Aorta (tissue), 5 donors: ENCODE results near the gene GDA. TPM values are rescaled to one million over a fixed set of nuclear protein-coding genes. Genes with fewer than 3 reads are reported as not detected.
"Not testable (repeated sequence)": the region's sequence is repeated elsewhere in the genome, so short reads cannot be mapped to it uniquely, and the experiment has no call there.

ENCODE experiments used
- ATAC-seq: fragments of 200-7000 bp; cut with Tn5 transposase; one replicate; pipeline ENCODE4 v1.9.1; 2022; ENCODE audit warnings: moderate library complexity; ENCODE audit not compliant: low FRiP score
- DNase-seq, 2 donors: peaks; one replicate each; pipeline ENCODE4 v3.0.0-alpha.2; 2020
- H3K27ac ChIP-seq, 2 donors: one replicate each; pipeline ENCODE4 v1.5.1; 2013; ENCODE audit warnings: low read length in 2 of 2, mild to moderate bottlenecking in 2 of 2, moderate library complexity in 2 of 2, control low read depth in 1 of 2, inconsistent platforms in 1 of 2, low read depth in 1 of 2
- H3K27me3 ChIP-seq, 2 donors: one replicate each; pipeline ENCODE4 v1.6.1; 2013; ENCODE audit warnings: control low read depth in 1 of 2, low read length in 1 of 2, mild to moderate bottlenecking in 1 of 2, moderate library complexity in 1 of 2; ENCODE audit not compliant: insufficient read depth in 2 of 2, control insufficient read depth in 1 of 2
- H3K36me3 ChIP-seq, 2 donors: one replicate each; pipeline ENCODE4 v1.6.1; 2013; ENCODE audit warnings: control low read depth in 1 of 2, low read length in 1 of 2, mild to moderate bottlenecking in 1 of 2; ENCODE audit not compliant: insufficient read depth in 2 of 2, control insufficient read depth in 1 of 2
- H3K4me1 ChIP-seq, 2 donors: one replicate each; pipeline ENCODE4 v1.6.1; 2013; ENCODE audit warnings: low read length in 2 of 2, control low read depth in 1 of 2, mild to moderate bottlenecking in 1 of 2, moderate library complexity in 1 of 2; ENCODE audit not compliant: insufficient read depth in 2 of 2, control insufficient read depth in 1 of 2
- H3K4me3 ChIP-seq, 2 donors: one replicate each; pipeline ENCODE4 v1.5.1; 2013; ENCODE audit warnings: low read length in 2 of 2, control low read depth in 1 of 2, mild to moderate bottlenecking in 1 of 2
- H3K9me3 ChIP-seq: one replicate; pipeline ENCODE4 v1.6.1; 2013; ENCODE audit warnings: mild to moderate bottlenecking, low read length; ENCODE audit not compliant: control insufficient read depth
- whole genome bisulfite sequencing, 2 donors: extraction: QIAGEN DNeasy Blood & Tissue Kit; methylation state at CpG; one replicate each; pipeline ENCODE4 v1.1.7; 2013; 5-methylcytosine and 5-hydroxymethylcytosine counted together
- intact Hi-C, 2 donors: fragments of 100-400 bp; cut with DNase I; formaldehyde crosslinking; loops; one replicate each; pipeline versions ENCODE4 v1.14.2 to v1.15.0; 2022
- polyA plus RNA-seq, 2 donors: library from polyadenylated mRNA; stranded (reverse); fragments of 200-250 nt; gene quantifications; one replicate each; pipeline ENCODE4 v1.2.3, GENCODE V29; 2013
- total RNA-seq, 2 donors: library from RNA; stranded (reverse); fragmentation: NEBNext Ultra II Directional; extraction: Animal tissue kit (Norgen Biotek cat#: 25700); gene quantifications; one replicate each; pipeline ENCODE4 v1.2.1, GENCODE V29; 2021
- donor health status: healthy with polysubstance abuse.
- donor health status: Bipolar disorder and iron deficiency.
- donor health status: DM: no; HTN: no; CAD: no.
- donor health status: DM: no; HTN: no; CAD: no.
- donor health status: DM: yes; HTN: yes; CAD: no.

GDA gene
- total and polyA plus RNA-seq, 4 donors = 28.7 TPM; not detected in 3

DNA sequence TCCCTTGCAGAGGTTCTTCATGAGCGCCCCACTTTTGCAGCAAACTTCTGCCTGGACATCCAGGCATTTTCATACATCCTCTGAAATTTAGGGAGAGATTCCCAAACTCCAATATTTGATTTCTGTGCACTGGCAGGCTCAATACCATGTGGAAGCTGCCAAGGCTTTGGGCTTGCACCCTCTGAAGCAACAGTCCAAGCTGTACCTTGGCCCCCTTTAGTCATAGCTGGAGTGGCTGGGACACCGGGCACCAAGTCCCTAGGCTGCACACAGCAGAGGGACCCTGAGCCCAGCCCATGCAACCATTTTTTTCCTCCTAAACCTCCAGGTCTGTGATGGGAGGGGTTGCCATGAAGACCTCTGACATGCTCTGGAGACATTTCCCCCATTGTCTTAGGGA, 141.1 kb downstream of the GDA start:
- ATAC-seq (no peak), DNase-seq (no peak)
- no peak overlapping the region for H3K27ac ChIP-seq
- intact Hi-C loops = no loop called here
- H3K4me3 ChIP-seq = no peak overlapping the region
- no peaks in the 10 kb centered on the region for H3K36me3 ChIP-seq
- H3K9me3 ChIP-seq = no peaks in the 10 kb centered on the region
- H3K27me3 ChIP-seq = no peaks in the 10 kb centered on the region
- 97 to 98% methylated on average over 2 of the region's 2 CpGs for WGBS, 2 donors
- H3K4me1 ChIP-seq = peaks cover 0 to 1% of the 10 kb centered on the region in 2 donors

DNA sequence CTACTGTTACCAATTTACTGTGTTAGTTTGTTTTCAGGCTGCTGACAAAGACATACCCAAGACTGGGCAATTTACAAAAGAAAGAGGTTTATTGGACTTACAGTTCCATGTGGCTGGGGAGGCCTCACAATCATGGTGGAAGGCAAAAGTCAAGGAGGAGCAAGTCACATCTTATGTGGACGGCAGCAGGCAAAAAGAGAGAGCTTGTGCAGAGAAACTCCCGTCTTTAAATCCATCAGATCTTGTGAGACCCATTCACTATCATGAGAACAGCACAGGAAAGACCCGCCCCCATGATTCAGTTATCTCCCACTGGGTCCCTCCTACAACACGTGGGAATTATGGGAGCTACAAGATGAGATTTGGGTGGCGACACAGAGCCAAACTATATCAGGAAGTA, 142.3 kb downstream of the GDA start:
- H3K27ac ChIP-seq, DNase-seq, ATAC-seq, H3K4me1 ChIP-seq, H3K4me3 ChIP-seq, H3K27me3 ChIP-seq, intact Hi-C loops, H3K36me3 ChIP-seq, H3K9me3 ChIP-seq: not testable (repeated sequence)
- 74 to 88% methylated on average over 5 of the region's 5 CpGs for WGBS, 2 donors

GRCh38 chr9:72292256-72292682, 143.0 kb downstream of the GDA start:
- DNase-seq (no peak), ATAC-seq (peak; percentile 69)
- WGBS, 2 donors = 0 to 1% methylated on average over 2 of the region's 2 CpGs
- H3K27me3 ChIP-seq = no peaks in the 10 kb centered on the region
- H3K36me3 ChIP-seq = no peaks in the 10 kb centered on the region
- no peak overlapping the region for H3K4me3 ChIP-seq
- H3K27ac ChIP-seq = no peak overlapping the region
- H3K9me3 ChIP-seq = no peaks in the 10 kb centered on the region
- peaks cover 0 to 1% of the 10 kb centered on the region in 2 donors for H3K4me1 ChIP-seq
- intact Hi-C loops = no loop called here

- intact Hi-C loops = no loop called here
- H3K4me1 ChIP-seq = peaks cover 0 to 1% of the 10 kb centered on the region in 2 donors
- no peaks in the 10 kb centered on the region for H3K27me3 ChIP-seq
- no peak overlapping the region for H3K4me3 ChIP-seq
- DNase-seq = no peak
- ATAC-seq = peak; percentile 19
- H3K36me3 ChIP-seq = no peaks in the 10 kb centered on the region
- no peak overlapping the region for H3K27ac ChIP-seq
- 40 to 51% methylated on average over 5 of the region's 5 CpGs for WGBS, 2 donors
- no peaks in the 10 kb centered on the region for H3K9me3 ChIP-seq
Observed at GRCh38 chr9:72292874-72293607, 143.8 kb downstream of the GDA start.

DNA sequence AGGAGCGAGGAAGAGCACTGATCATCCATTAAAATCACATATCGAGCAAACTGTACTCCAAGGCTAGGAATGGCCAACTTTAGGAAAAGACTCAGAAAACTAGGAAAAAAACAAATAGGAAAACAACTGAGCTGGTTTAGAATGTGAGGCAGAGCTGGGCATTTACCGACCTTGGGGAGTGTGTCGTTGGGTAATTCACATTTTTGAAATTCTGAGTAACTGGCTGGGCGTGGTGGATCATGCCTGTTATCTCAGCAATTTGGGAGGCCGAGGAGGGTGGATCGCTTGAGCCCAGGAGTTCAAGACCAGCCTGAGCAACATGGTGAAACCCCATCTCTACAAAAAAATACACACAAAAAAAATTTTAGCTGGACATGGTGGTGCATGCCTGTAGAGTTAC, 145.7 kb downstream of the GDA start:
- H3K36me3 ChIP-seq = no peaks in the 10 kb centered on the region
- ATAC-seq (no peak), DNase-seq (no peak)
- intact Hi-C loops = no loop called here
- no peak overlapping the region for H3K4me3 ChIP-seq
- H3K9me3 ChIP-seq = no peaks in the 10 kb centered on the region
- H3K27ac ChIP-seq = no peak overlapping the region
- no peaks in the 10 kb centered on the region for H3K27me3 ChIP-seq
- 54 to 65% methylated on average over 7 of the region's 7 CpGs for WGBS, 2 donors
- H3K4me1 ChIP-seq = peaks cover 0 to 1% of the 10 kb centered on the region in 2 donors

GRCh38 chr9:72297516-72297915, 148.3 kb downstream of the GDA start:
- H3K9me3 ChIP-seq = no peaks in the 10 kb centered on the region
- intact Hi-C loops = no loop called here
- no peak for ATAC-seq
- H3K27me3 ChIP-seq = no peaks in the 10 kb centered on the region
- DNase-seq = no peak
- H3K36me3 ChIP-seq = no peaks in the 10 kb centered on the region
- WGBS, 2 donors = 89 to 95% methylated on average over 3 of the region's 3 CpGs
- peaks cover 0 to 1% of the 10 kb centered on the region in 2 donors for H3K4me1 ChIP-seq
- H3K27ac ChIP-seq = no peak overlapping the region
- H3K4me3 ChIP-seq = no peak overlapping the region

DNA sequence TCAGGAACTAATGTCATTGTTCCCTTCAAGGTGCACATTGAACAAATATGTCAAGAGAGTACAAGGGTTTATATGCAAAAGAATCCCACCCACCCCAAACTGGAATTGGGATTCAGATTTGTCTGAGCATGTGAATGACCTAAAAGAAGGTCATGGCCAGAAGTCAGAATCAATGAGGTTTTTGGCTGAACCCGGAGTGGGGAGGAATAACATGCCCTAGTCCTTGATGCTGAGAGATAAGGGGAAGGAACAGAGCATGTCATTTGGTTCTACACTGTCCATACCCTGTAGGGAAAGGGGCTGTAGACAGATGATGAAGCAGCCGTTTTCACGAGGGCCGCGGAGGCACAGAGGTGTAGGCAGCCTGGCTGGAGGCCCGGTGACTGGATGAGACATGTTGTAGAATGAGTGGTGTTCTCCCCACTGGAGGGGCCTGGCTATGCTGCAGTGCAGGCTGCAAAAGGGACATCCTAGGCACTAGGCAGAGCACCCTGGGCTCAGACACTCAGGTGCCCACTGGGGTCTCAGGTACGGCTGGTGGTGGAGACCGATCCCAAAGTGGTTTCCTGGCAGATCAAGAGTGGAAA, 149.9 kb downstream of the GDA start:
- Histone ChIP-seq H3K27me3 (no peaks in the 10 kb centered on the region), H3K36me3 (no peaks in the 10 kb centered on the region), H3K4me3 (no peak overlapping the region), H3K27ac (no peak overlapping the region), H3K4me1 (no peaks in the 10 kb centered on the region), H3K9me3 (no peaks in the 10 kb centered on the region)
- intact Hi-C loops = no loop called here
- WGBS, 2 donors = 91 to 92% methylated on average over 8 of the region's 8 CpGs
- ATAC-seq (no peak), DNase-seq (no peak)

DNA sequence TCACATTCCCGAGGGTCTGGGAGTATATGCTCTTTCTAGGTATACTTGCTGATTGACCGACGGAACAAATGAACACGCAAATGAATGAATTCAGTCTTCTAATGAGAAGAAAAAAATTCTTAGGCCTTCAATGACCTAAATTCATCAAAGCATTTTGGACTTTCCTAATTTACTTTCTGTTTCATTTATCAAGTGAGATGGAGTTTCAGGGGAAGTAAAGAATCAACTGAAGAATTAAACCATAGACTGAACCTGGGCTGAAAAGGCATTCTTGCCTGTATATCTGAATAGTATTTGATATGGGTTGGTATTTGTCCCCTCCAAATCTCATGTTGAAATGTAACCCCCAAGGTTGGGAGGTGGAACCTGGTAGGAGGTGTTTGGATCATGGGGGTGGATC, 151.6 kb downstream of the GDA start:
- Histone ChIP-seq H3K4me1 (no peaks in the 10 kb centered on the region), H3K27me3 (no peaks in the 10 kb centered on the region), H3K4me3 (no peak overlapping the region), H3K27ac (no peak overlapping the region), H3K9me3 (no peaks in the 10 kb centered on the region), H3K36me3 (no peaks in the 10 kb centered on the region)
- ATAC-seq = no peak
- WGBS, 2 donors = 94 to 95% methylated on average over 4 of the region's 4 CpGs
- intact Hi-C loops = no loop called here
- no peak for DNase-seq
